K562 (cell line): Measurements from ENCODE around the gene FADS6. TPM values are rescaled to one million over a fixed set of nuclear protein-coding genes. Genes with fewer than 3 reads are reported as not detected.
A peak's percentile ranks its signal among the peaks of the same experiment; 100 is the strongest.

ENCODE experiments used
- CREBBP ChIP-seq: IDR thresholded peaks from one replicate; pipeline ENCODE4 v1.6.1; 2012; ENCODE audit warnings: low read depth, mild to moderate bottlenecking, control low read depth, inconsistent platforms, low read length
- DMBX1 ChIP-seq: fragments of 250-450 bp; sonication (Bioruptor Pico); IDR thresholded peaks from 2 replicates; pipeline ENCODE4 v1.8.0; 2022; ENCODE audit warnings: inconsistent platforms, mild to moderate bottlenecking, moderate library complexity, borderline replicate concordance
- DNMT1 ChIP-seq: fragments of 450-650 bp; IDR thresholded peaks from 2 replicates; pipeline ENCODE4 v1.6.1; 2016; ENCODE audit warnings: antibody characterized with exemption, mild to moderate bottlenecking
- DPF2 ChIP-seq: fragments of 450-650 bp; IDR thresholded peaks from 2 replicates; pipeline ENCODE4 v1.6.1; 2016
- EHMT2 ChIP-seq: fragments of 450-650 bp; IDR thresholded peaks from 2 replicates; pipeline ENCODE4 v1.6.1; 2018; ENCODE audit warnings: antibody characterized with exemption
- EZH2 ChIP-seq: IDR thresholded peaks from 2 replicates; pipeline ENCODE4 v1.6.1; 2012; ENCODE audit warnings: low read depth, mild to moderate bottlenecking, inconsistent platforms, low read length, borderline replicate concordance
- HLTF ChIP-seq: fragments of 450-650 bp; IDR thresholded peaks from 2 replicates; pipeline ENCODE4 v1.6.1; 2016
- KDM1A ChIP-seq, 2 experiments: fragments of 450-650 bp; IDR thresholded peaks; 2 replicates each; pipeline ENCODE4 v1.6.1; 2016; ENCODE audit warnings: mild to moderate bottlenecking in 2 of 2
- MCM5 ChIP-seq: fragments of 450-650 bp; IDR thresholded peaks from 2 replicates; pipeline ENCODE4 v1.6.1; 2016; ENCODE audit warnings: low read depth
- MEIS2 ChIP-seq: fragments of 450-650 bp; IDR thresholded peaks from 2 replicates; pipeline ENCODE4 v1.6.1; 2014; ENCODE audit warnings: mild to moderate bottlenecking; ENCODE audit not compliant: partially characterized antibody
- MXI1 ChIP-seq: IDR thresholded peaks from 2 replicates; pipeline ENCODE4 v1.6.1; 2011; ENCODE audit warnings: low read depth, mild to moderate bottlenecking, improper control_type of control experiment, low read length
- MYC ChIP-seq, 2 experiments: fragments of 250-450 bp in 1 of 2; sonication (Bioruptor Pico) in 1 of 2; IDR thresholded peaks; 2 replicates each; pipeline versions ENCODE4 v1.5.1 to v1.6.1; 2012 to 2021; ENCODE audit warnings: low read depth in 2 of 2, borderline replicate concordance in 1 of 2, improper control_type of control experiment in 1 of 2, low read length in 1 of 2, mild to moderate bottlenecking in 1 of 2, moderate library complexity in 1 of 2
- PHB ChIP-seq: fragments of 250-450 bp; sonication (Bioruptor Pico); IDR thresholded peaks from 2 replicates; pipeline ENCODE4 v1.5.0; 2021
- PRMT5 ChIP-seq: sonication (generic); formaldehyde crosslinking; IDR thresholded peaks from 2 replicates; pipeline ENCODE4 v1.5.0; 2020; ENCODE audit warnings: missing genetic modification reagents
- PTRF ChIP-seq: fragments of 450-650 bp; IDR thresholded peaks from 2 replicates; pipeline ENCODE4 v1.6.1; 2016; ENCODE audit warnings: mild to moderate bottlenecking, missing genetic modification characterization, missing compliant biosample characterization
- PTTG1 ChIP-seq: fragments of 450-650 bp; IDR thresholded peaks from 2 replicates; pipeline ENCODE4 v1.6.1; 2016; ENCODE audit warnings: low read depth, mild to moderate bottlenecking, missing genetic modification characterization, missing compliant biosample characterization
- SPI1 ChIP-seq: IDR thresholded peaks from 2 replicates; pipeline ENCODE4 v1.6.1; 2011; ENCODE audit warnings: low read depth, low read length, control low read depth, borderline replicate concordance
- ZC3H4 ChIP-seq: sonication (generic); formaldehyde crosslinking; IDR thresholded peaks from 2 replicates; pipeline ENCODE4 v1.9.0; 2021; ENCODE audit warnings: missing genetic modification reagents, borderline replicate concordance
- ZNF518B ChIP-seq: fragments of 250-450 bp; sonication (Bioruptor Pico); IDR thresholded peaks from 2 replicates; pipeline ENCODE4 v1.5.0; 2021; ENCODE audit warnings: mild to moderate bottlenecking, moderate library complexity
- ZNF75A ChIP-seq: fragments of 450-650 bp; formaldehyde crosslinking; IDR thresholded peaks from 2 replicates; pipeline ENCODE4 v1.4.0; 2020; ENCODE audit warnings: mild to moderate bottlenecking
- polyA plus RNA-seq, 8 experiments: library from polyadenylated mRNA; depleted of rRNA in 4 of 8; stranded (reverse) in 5 of 8; unstranded in 3 of 8; fragments of >200 nt; fragmentation: Nextera tagmentation in 2 of 8; fragmentation: Illumina TruSeq in 1 of 8; extraction: Ambion mirVana in 2 of 8; extraction: Trizol in 1 of 8; gene quantifications; 2 replicates each; pipeline versions ENCODE4 v1.2.1 to v1.2.3, GENCODE V29; 2011 to 2014; ENCODE audit warnings: inconsistent platforms in 1 of 8, missing spikeins in 1 of 8
- total RNA-seq, 7 experiments: library from RNA; depleted of rRNA in 6 of 7; stranded (reverse); fragments of >200 nt in 6 of 7; fragmentation: Illumina TruSeq in 2 of 7; extraction: Trizol in 2 of 7; gene quantifications; 2 replicates each; pipeline versions ENCODE4 v1.2.1 to v1.2.3, GENCODE V29; 2011 to 2021; ENCODE audit warnings: low replicate concordance in 1 of 7
- TF ChIP-seq, protein P1 (sequence below): fragments of 450-650 bp; IDR thresholded peaks from one replicate; pipeline ENCODE4 v1.6.1; 2018; ENCODE audit warnings: mild to moderate bottlenecking, moderate library complexity; ENCODE audit not compliant: partially characterized antibody
- TF ChIP-seq, protein P2 (sequence below): fragments of 450-650 bp; IDR thresholded peaks from 2 replicates; pipeline ENCODE4 v1.6.1; 2016; ENCODE audit warnings: antibody characterized with exemption

FADS6 gene
- total and polyA plus RNA-seq, 9 of the 15 experiments (the other 6 are each of a cell fraction or from before 2014, with no cell fraction given) = 0.18 to 0.22 TPM; not detected in 7

GRCh38 chr17:74873874-74874614 is 19.4 kb downstream of the FADS6 start (continued):
- TF ChIP-seq ZNF75A (0 out of 2 replicates have a peak, but pooled peaks have one; percentile 6), PRMT5 (CRISPR knock-in tag) (no peak), DPF2 (no peak), MYC (IDR thresholded peaks at IDR 0.05; ENCODE audit: low read depth, low read length) (no peak), MYC (CRISPR knock-in tag; IDR thresholded peaks at IDR 0.05; ENCODE audit: borderline replicate concordance, low read depth) (peak; percentile 10; the same call in 1 of the 2 replicates), DNMT1 (no peak), MEIS2 (peak; percentile 12), ZNF518B (CRISPR knock-in tag) (no peak), DMBX1 (CRISPR knock-in tag) (no peak), ZC3H4 (no peak), PHB (CRISPR knock-in tag) (0 out of 2 replicates have a peak, but pooled peaks have one; percentile 69), EHMT2 (0 out of 2 replicates have a peak, but pooled peaks have one; percentile 28), SPI1 (peak; percentile 76), MCM5 (no peak), HLTF (peak; percentile 59; the same call in 1 of the 2 replicates), KDM1A (IDR thresholded peaks at IDR 0.05) (0 out of 4 replicates have a peak, but pooled peaks of 1 of the 2 experiments have one; percentile 29), PTTG1 (tag) (no peak), PTRF (tag) (no peak), CREBBP (no peak), EZH2 (no peak), MXI1 (no peak)
- TF ChIP-seq, protein P1, sequence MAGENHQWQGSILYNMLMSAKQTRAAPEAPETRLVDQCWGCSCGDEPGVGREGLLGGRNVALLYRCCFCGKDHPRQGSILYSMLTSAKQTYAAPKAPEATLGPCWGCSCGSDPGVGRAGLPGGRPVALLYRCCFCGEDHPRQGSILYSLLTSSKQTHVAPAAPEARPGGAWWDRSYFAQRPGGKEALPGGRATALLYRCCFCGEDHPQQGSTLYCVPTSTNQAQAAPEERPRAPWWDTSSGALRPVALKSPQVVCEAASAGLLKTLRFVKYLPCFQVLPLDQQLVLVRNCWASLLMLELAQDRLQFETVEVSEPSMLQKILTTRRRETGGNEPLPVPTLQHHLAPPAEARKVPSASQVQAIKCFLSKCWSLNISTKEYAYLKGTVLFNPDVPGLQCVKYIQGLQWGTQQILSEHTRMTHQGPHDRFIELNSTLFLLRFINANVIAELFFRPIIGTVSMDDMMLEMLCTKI = no peak
- TF ChIP-seq, protein P2, sequence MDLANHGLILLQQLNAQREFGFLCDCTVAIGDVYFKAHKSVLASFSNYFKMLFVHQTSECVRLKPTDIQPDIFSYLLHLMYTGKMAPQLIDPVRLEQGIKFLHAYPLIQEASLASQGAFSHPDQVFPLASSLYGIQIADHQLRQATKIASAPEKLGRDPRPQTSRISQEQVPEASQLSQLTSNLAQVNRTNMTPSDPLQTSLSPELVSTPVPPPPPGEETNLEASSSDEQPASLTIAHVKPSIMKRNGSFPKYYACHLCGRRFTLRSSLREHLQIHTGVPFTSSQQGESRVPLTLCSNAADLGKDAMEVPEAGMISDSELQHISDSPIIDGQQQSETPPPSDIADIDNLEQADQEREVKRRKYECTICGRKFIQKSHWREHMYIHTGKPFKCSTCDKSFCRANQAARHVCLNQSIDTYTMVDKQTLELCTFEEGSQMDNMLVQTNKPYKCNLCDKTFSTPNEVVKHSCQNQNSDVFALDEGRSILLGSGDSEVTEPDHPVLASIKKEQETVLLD = 0 out of 2 replicates have a peak, but pooled peaks have one; percentile 52
